Posterior vena cava (tissue), 2 donors: ENCODE data around the gene CABLES2. TPM values are rescaled to one million over a fixed set of nuclear protein-coding genes. Genes with fewer than 3 reads are reported as not detected.

ENCODE experiments used
- DNase-seq: peaks from one replicate; pipeline ENCODE4 v3.0.0-alpha.2; 2020; ENCODE audit warnings: low spot score
- intact Hi-C, 2 donors: fragments of 100-400 bp; cut with DNase I; formaldehyde crosslinking; loops; one replicate each; pipeline versions ENCODE4 v1.14.1 to v1.14.2; 2022 to 2023
- total RNA-seq, 2 donors: library from RNA; stranded (reverse); fragmentation: NEBNext Ultra II Directional; extraction: Animal tissue kit (Norgen Biotek cat#: 25700); gene quantifications; one replicate each; pipeline ENCODE4 v1.2.1, GENCODE V29; 2021
- donor health status: DM: yes; HTN: yes; CAD: no.
- donor health status: DM: yes; HTN: yes; CAD: no.

Gene CABLES2
- total RNA-seq, 2 donors from 2014 or later, result 3.4 to 3.8 TPM

- intact Hi-C loops, result loop anchor here in 1 of 2 donors (10.0 kb wide), 1 partner anchor 54 kb away; no protein-coding TSS in a partner anchor
Measured at GRCh38 chr20:62368976-62369814, 37.9 kb downstream of the CABLES2 start.

GRCh38 chr20:62368392-62368975, 38.6 kb downstream of the CABLES2 start:
- no peak for DNase-seq
- intact Hi-C loops, result loop anchor here in 1 of 2 donors (10.0 kb wide), 1 partner anchor 54 kb away; no protein-coding TSS in a partner anchor

More at GRCh38 chr20:62368976-62369814, 37.9 kb downstream of the CABLES2 start:
- DNase-seq, result no peak

GRCh38 chr20:62367633-62368391, 39.3 kb downstream of the CABLES2 start:
- no peak for DNase-seq
- intact Hi-C loops, result loop anchor here in 1 of 2 donors (10.0 kb wide), 1 partner anchor 53 kb away; no protein-coding TSS in a partner anchor

GRCh38 chr20:62367136-62367632, 39.9 kb downstream of the CABLES2 start, which contains the start of gene LAMA5:
Gene LAMA5, minus strand, starts transcription at chr20:62367312. Its CDS starts 67 bp downstream, at chr20:62367245.
- intact Hi-C loops, result loop anchor here in 1 of 2 donors (10.0 kb wide), 1 partner anchor 52 kb away; no protein-coding TSS in a partner anchor
- DNase-seq, result no peak

GRCh38 chr20:62366370-62367135, 40.5 kb downstream of the CABLES2 start:
- intact Hi-C loops, result loop anchor here in 1 of 2 donors (10.0 kb wide), 1 partner anchor 52 kb away; no protein-coding TSS in a partner anchor
- no peak for DNase-seq

GRCh38 chr20:62365814-62366369, 41.2 kb downstream of the CABLES2 start:
- intact Hi-C loops, result loop anchor here in 1 of 2 donors (10.0 kb wide), 1 partner anchor 51 kb away; no protein-coding TSS in a partner anchor
- no peak for DNase-seq

GRCh38 chr20:62364911-62365736, 42.0 kb downstream of the CABLES2 start:
- intact Hi-C loops, result loop anchor here in 1 of 2 donors (10.0 kb wide), 1 partner anchor 50 kb away; no protein-coding TSS in a partner anchor
- DNase-seq, result no peak

GRCh38 chr20:62363920-62364851, 42.9 kb downstream of the CABLES2 start:
- intact Hi-C loops, result loop anchor here in 1 of 2 donors (10.0 kb wide), 1 partner anchor 49 kb away; no protein-coding TSS in a partner anchor
- no peak for DNase-seq

- DNase-seq, result no peak
Measured at GRCh38 chr20:62362991-62363919, 43.8 kb downstream of the CABLES2 start.

GRCh38 chr20:62362590-62362940, 44.5 kb downstream of the CABLES2 start:
- DNase-seq, result no peak

More at GRCh38 chr20:62362991-62363919, 43.8 kb downstream of the CABLES2 start:
- intact Hi-C loops, result loop anchor here in 1 of 2 donors (10.0 kb wide), 1 partner anchor 48 kb away; no protein-coding TSS in a partner anchor

GRCh38 chr20:62361799-62362589, 45.1 kb downstream of the CABLES2 start:
- intact Hi-C loops, result loop anchor here in 1 of 2 donors (10.0 kb wide), 1 partner anchor 47 kb away; no protein-coding TSS in a partner anchor
- DNase-seq, result no peak

More at GRCh38 chr20:62362590-62362940, 44.5 kb downstream of the CABLES2 start:
- intact Hi-C loops, result loop anchor here in 1 of 2 donors (10.0 kb wide), 1 partner anchor 48 kb away; no protein-coding TSS in a partner anchor

GRCh38 chr20:62360854-62361798, 46.0 kb downstream of the CABLES2 start:
- no peak for DNase-seq
- intact Hi-C loops, result loop anchor here in 1 of 2 donors (10.0 kb wide), 1 partner anchor 46 kb away; no protein-coding TSS in a partner anchor
